OCI-LY1 (cell line): Measurements from ENCODE around the gene NEDD4L.

ENCODE experiments used
- H2AFZ ChIP-seq: fragments of 200-600 bp; sonication (generic), shearing (Covaris generic); 2 replicates; pipeline ENCODE4 v1.6.0; 2014; ENCODE audit warnings: antibody characterized with exemption, mild to moderate bottlenecking, low read length
- H3F3A ChIP-seq: fragments of 200-600 bp; sonication (generic), shearing (Covaris generic); 2 replicates; pipeline ENCODE4 v1.6.0; 2014; ENCODE audit warnings: mild to moderate bottlenecking, antibody characterized with exemption, low read length, moderate library complexity; ENCODE audit not compliant: insufficient read depth
- H3K27ac ChIP-seq: fragments of 200-600 bp; sonication (generic); 2 replicates; pipeline ENCODE4 v1.5.1; 2014; ENCODE audit warnings: low read length, mixed run types, mild to moderate bottlenecking, low read depth; ENCODE audit not compliant: poor library complexity, severe bottlenecking
- H3K27me3 ChIP-seq: fragments of 200-600 bp; sonication (generic); 2 replicates; pipeline ENCODE4 v1.6.0; 2014; ENCODE audit warnings: antibody characterized with exemption, mild to moderate bottlenecking, low read length, moderate library complexity; ENCODE audit not compliant: insufficient read depth
- H3K36me3 ChIP-seq: fragments of 200-600 bp; sonication (generic); 2 replicates; pipeline ENCODE4 v1.6.1; 2014; ENCODE audit warnings: mild to moderate bottlenecking, antibody characterized with exemption, low read length, moderate library complexity, mixed read lengths; ENCODE audit not compliant: insufficient read depth
- H3K4me1 ChIP-seq: fragments of 200-600 bp; sonication (generic); 2 replicates; pipeline ENCODE4 v1.5.1; 2014; ENCODE audit warnings: mild to moderate bottlenecking, low read length, moderate library complexity; ENCODE audit not compliant: insufficient read depth, severe bottlenecking
- H3K4me2 ChIP-seq: fragments of 200-600 bp; sonication (generic), shearing (Covaris generic); 2 replicates; pipeline ENCODE4 v1.6.1; 2014; ENCODE audit warnings: low read length
- H3K4me3 ChIP-seq: fragments of 200-600 bp; sonication (generic); 2 replicates; pipeline ENCODE4 v1.5.1; 2014; ENCODE audit warnings: low read length, low read depth, mild to moderate bottlenecking, mixed read lengths; ENCODE audit not compliant: poor library complexity, severe bottlenecking
- H3K79me2 ChIP-seq: fragments of 200-600 bp; shearing (Covaris generic); 2 replicates; pipeline ENCODE4 v1.6.1; 2016; ENCODE audit warnings: mixed run types, low read length, mixed read lengths; ENCODE audit not compliant: insufficient read depth
- H3K9ac ChIP-seq: fragments of 200-600 bp; sonication (generic), shearing (Covaris generic); 2 replicates; pipeline ENCODE4 v1.6.1; 2014; ENCODE audit warnings: mild to moderate bottlenecking, low read length, mixed read lengths
- H3K9me2 ChIP-seq: fragments of 200-600 bp; sonication (generic), shearing (Covaris generic); 2 replicates; pipeline ENCODE4 v1.6.1; 2014; ENCODE audit warnings: low read depth, mild to moderate bottlenecking, low read length, mixed read lengths
- H3K9me3 ChIP-seq: fragments of 200-600 bp; shearing (Covaris generic); 2 replicates; pipeline ENCODE4 v1.6.1; 2014; ENCODE audit warnings: low read length, mixed read lengths
- H4K20me1 ChIP-seq: fragments of 200-600 bp; sonication (generic), shearing (Covaris generic); 2 replicates; pipeline ENCODE4 v1.6.0; 2016; ENCODE audit warnings: mild to moderate bottlenecking, low read length; ENCODE audit not compliant: insufficient read depth
- CTCF ChIP-seq: fragments of 200-600 bp; sonication (generic), shearing (Covaris generic); IDR thresholded peaks from 2 replicates; pipeline ENCODE4 v1.5.1; 2017; ENCODE audit warnings: mild to moderate bottlenecking, antibody characterized with exemption, low read length, moderate library complexity, mixed read lengths
- EZH2 ChIP-seq: fragments of 200-600 bp; sonication (generic), shearing (Covaris generic); IDR thresholded peaks from 2 replicates; pipeline ENCODE4 v1.8.0; 2017; ENCODE audit warnings: borderline replicate concordance, mixed run types, mild to moderate bottlenecking, antibody characterized with exemption, low read length, moderate library complexity, mixed read lengths

NEDD4L gene

DNA sequence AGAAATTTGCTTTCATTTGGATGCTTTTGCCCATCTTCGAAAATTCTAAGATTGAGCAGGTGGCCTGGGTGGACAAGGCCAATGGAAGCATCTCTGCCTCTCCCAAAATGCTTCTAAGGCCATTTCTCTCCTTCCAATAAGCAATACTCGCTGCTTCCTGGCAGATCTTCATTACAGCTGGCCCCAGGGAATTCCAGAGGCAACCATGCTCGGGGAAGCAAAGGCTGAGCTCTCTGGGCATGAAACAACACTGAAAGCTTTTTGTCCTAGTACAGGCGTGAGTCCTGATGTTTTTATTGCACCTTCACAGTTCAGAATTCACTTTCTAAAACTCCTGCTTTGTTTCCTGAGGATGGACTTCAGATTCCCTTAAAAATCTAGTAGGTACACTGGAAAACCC, 11.8 kb upstream of the NEDD4L start:
- no peak overlapping the region for H3K9ac ChIP-seq
- no peaks in the 10 kb centered on the region for H3K9me3 ChIP-seq
- no peak overlapping the region for H3K27ac ChIP-seq
- no peaks in the 10 kb centered on the region for H3K27me3 ChIP-seq
- no peaks in the 10 kb centered on the region for H3K79me2 ChIP-seq
- no peaks in the 10 kb centered on the region for H3F3A ChIP-seq
- TF ChIP-seq CTCF (no peak), EZH2 (no peak)
- H3K4me1 ChIP-seq = no peaks in the 10 kb centered on the region
- no peak overlapping the region for H2AFZ ChIP-seq
- no peaks in the 10 kb centered on the region for H3K9me2 ChIP-seq
- H3K4me2 ChIP-seq = no peak overlapping the region
- no peak overlapping the region for H3K4me3 ChIP-seq
- no peaks in the 10 kb centered on the region for H4K20me1 ChIP-seq
- H3K36me3 ChIP-seq = no peaks in the 10 kb centered on the region

DNA sequence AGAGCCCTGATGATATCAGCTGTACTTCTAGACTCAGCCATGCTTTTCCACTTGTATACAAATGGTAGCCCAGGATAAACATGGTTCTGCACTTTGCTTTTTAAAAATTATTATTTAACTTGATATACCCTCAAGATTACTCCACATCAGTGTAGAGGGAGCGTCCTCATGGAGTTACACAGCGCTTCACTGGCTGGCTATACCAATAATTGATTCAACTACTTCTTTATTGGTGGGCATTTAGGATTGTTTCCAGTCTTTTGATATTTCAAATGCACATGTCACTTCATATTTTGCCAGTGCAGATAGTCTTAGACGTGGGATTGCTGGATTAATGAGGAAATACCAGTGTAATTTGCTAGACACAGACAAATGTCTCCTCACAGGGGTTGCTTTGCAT, 10.8 kb upstream of the NEDD4L start:
- no peaks in the 10 kb centered on the region for H3K36me3 ChIP-seq
- TF ChIP-seq CTCF = no peak
- no peak for TF ChIP-seq EZH2
- no peak overlapping the region for H3K27ac ChIP-seq
- H2AFZ ChIP-seq = no peak overlapping the region
- no peak overlapping the region for H3K4me2 ChIP-seq
- H3K4me3 ChIP-seq = no peak overlapping the region
- H3K4me1 ChIP-seq = no peaks in the 10 kb centered on the region
- no peak overlapping the region for H3K9ac ChIP-seq
- no peaks in the 10 kb centered on the region for H3F3A ChIP-seq
- H3K27me3 ChIP-seq = no peaks in the 10 kb centered on the region
- H4K20me1 ChIP-seq = no peaks in the 10 kb centered on the region
- no peaks in the 10 kb centered on the region for H3K9me3 ChIP-seq
- H3K9me2 ChIP-seq = no peaks in the 10 kb centered on the region
- H3K79me2 ChIP-seq = no peaks in the 10 kb centered on the region

GRCh38 chr18:58034370-58034769, 9.7 kb upstream of the NEDD4L start:
- Histone ChIP-seq H4K20me1 (no peaks in the 10 kb centered on the region), H3K9ac (no peak overlapping the region), H3K27me3 (no peaks in the 10 kb centered on the region), H3K4me3 (no peak overlapping the region), H3K9me2 (no peaks in the 10 kb centered on the region), H3K79me2 (no peaks in the 10 kb centered on the region), H3K4me1 (no peaks in the 10 kb centered on the region), H3K4me2 (no peak overlapping the region), H3K27ac (no peak overlapping the region), H3F3A (no peaks in the 10 kb centered on the region), H2AFZ (no peak overlapping the region), H3K36me3 (no peaks in the 10 kb centered on the region), H3K9me3 (no peaks in the 10 kb centered on the region)
- TF ChIP-seq CTCF (no peak), EZH2 (no peak)
